Skeletal muscle cell (primary cell): ENCODE results near the gene AKNA.

Experiments
- DNase-seq: peaks from one replicate; pipeline ENCODE4 v3.0.0-alpha.2; 2010; ENCODE audit warnings: low read depth
- H3K4me3 ChIP-seq: 2 replicates; pipeline ENCODE4 v1.5.1; 2011; ENCODE audit warnings: low read depth, mild to moderate bottlenecking, control low read depth, low read length, moderate library complexity

AKNA gene

DNA sequence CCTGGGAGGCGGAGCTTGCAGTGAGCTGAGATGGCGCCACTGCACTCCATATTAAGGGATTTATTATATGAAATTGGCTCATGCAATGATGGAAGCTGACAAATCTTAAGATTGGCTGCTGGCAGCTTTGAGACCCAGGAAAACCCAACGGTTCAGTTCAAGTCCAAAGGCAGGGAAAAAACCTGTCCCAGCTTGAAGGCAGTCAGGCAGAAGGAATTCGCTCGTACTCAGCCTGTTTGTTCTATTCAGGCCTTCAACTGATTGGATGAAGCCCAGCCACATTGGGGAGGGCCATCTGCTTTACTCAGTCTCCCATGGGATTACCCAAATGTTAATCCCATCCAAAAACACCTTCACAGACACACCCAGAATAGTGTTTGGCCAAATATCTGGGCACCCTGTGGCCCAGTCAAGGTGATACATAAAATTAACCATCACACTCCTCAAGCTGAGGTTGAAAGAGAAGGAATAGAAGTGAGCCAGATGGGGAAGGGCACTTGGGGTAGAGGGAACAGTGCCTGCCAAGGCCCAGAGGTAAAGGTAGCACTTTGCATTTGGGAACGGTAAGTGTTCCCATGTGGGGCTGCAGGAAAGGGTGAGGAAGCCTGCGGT lies 73.4 kb downstream of the AKNA start:
- DNase-seq: no peak

DNA sequence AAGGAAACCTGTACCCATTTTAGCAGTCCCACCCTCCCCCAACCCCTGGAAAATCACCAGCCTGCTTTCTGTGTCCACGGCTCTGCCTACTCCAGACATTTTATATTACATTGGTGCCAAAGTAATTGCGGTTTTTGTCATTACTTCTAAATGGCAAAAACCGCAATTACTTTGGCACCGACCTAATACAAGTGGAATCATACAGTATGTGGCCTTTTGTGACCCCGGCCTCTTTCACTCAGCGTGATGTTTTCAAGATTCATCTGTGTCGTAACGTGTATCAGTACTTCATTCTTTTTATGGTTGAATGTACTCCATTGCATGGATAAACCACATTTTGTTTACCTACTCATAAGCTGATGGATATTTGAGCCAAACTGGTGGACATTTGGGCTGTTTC lies 74.6 kb downstream of the AKNA start:
- DNase-seq: no peak
- no peak overlapping the region for H3K4me3 ChIP-seq

More for the DNA sequence above, 73.4 kb downstream of the AKNA start:
- no peak overlapping the region for H3K4me3 ChIP-seq

DNA sequence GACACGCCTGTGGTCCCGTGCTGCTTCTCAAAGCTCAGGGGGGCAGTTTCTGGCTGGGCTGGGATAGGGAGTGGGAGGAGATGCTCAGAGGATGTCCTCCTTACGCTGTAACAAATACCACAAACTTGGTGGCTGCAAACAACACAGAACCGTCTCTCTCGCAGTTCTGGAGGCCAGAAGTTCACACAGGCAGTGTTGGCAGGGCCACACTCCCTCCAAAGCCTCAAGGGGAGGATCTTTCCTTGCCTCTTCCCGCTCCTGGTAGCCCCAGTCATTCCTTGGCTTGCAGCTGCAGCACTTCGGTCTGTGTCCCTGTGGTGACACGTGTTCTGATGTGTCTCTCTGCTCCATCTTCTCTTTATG lies 75.3 kb downstream of the AKNA start:
- DNase-seq: no peak
- H3K4me3 ChIP-seq: no peak overlapping the region

DNA sequence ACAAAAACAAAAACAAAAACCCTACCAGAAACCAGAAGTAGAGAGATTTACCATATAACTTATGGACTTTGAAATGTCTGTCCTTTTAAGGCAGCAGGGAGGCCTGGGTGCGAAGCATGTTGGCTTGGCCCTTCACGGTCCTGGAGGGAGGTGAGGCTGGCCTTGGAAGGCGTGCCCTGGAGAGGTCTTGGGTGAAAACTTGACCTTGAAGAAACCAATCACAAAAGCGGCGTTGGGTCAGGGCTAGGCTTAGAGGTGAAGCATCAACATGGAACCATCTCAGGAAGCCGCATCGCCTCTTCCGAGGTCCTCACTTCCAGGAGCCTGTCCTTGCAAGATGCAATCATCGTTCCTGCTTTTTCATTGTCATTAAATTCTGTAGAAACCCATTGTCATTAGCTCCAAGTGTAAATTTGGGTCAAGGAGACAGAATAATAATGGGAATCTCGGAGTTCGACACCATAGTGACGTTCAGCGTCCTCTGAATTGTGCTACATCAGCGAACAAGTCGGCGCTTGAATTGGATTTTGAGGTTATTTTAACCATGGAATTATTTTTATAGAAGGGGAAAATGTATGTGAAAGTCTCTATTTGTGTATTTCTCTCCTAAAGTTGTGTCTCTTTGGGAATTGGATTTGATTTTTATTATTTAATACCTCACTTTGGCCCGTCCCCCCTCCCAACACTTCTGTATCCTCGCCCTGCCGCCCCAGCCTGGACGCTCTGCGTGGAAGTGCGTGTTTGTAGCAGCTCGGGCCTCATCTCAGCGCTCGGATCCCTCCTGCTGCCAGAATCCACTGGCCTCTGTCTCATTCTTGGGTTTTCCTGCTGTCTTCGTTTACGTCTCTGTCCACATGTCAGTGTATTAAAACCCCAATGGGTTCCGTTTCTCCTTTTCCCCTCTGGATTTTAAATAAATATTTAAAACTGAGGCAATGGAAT lies 75.9 kb downstream of the AKNA start:
- no peak overlapping the region for H3K4me3 ChIP-seq

GRCh38 chr9:114310471-114311450 lies 77.0 kb downstream of the AKNA start:
- H3K4me3 ChIP-seq: no peak overlapping the region
- DNase-seq: no peak

More for the DNA sequence above, 75.9 kb downstream of the AKNA start:
- DNase-seq: no peak

DNA sequence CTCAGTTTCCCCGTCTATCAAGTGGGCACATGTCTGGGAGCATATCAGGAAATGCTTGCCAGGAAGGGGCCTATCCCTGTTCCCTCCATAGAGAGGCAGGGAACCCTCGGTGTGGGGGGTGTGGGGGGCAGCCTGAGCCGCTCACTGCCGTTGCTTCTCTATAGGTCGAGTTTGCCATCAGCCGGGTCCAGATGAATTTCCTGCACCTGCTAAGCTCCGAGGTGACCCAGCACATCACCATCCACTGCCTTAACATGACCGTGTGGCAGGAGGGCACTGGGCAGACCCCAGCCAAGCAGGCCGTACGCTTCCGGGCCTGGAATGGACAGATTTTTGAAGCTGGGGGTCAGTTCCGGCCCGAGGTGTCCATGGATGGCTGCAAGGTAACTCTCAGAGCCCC lies 78.7 kb downstream of the AKNA start:
- no peak overlapping the region for H3K4me3 ChIP-seq
- no peak for DNase-seq

GRCh38 chr9:114308361-114308950 lies 79.3 kb downstream of the AKNA start:
- no peak for DNase-seq

DNA sequence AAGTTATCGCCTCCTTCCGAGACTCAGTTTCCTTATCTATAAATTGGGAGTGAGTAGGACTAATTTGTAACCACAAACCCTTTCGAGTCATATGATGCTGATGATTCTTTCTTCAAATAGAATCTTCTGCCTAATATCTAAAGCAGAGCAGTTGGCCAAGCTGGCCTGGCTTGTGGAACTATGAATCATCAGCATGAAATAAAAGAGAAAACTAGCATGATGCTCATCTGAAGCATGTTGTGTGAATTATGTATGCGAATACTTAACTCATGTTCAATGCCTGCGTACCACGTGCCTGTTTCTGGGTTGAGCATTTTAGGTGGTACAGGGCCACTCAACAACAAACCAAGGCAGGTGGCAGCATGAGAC lies 79.9 kb downstream of the AKNA start:
- H3K4me3 ChIP-seq: no peak overlapping the region
- peak; percentile 10 for DNase-seq

More at GRCh38 chr9:114308361-114308950, 79.3 kb downstream of the AKNA start:
- H3K4me3 ChIP-seq: no peak overlapping the region

DNA sequence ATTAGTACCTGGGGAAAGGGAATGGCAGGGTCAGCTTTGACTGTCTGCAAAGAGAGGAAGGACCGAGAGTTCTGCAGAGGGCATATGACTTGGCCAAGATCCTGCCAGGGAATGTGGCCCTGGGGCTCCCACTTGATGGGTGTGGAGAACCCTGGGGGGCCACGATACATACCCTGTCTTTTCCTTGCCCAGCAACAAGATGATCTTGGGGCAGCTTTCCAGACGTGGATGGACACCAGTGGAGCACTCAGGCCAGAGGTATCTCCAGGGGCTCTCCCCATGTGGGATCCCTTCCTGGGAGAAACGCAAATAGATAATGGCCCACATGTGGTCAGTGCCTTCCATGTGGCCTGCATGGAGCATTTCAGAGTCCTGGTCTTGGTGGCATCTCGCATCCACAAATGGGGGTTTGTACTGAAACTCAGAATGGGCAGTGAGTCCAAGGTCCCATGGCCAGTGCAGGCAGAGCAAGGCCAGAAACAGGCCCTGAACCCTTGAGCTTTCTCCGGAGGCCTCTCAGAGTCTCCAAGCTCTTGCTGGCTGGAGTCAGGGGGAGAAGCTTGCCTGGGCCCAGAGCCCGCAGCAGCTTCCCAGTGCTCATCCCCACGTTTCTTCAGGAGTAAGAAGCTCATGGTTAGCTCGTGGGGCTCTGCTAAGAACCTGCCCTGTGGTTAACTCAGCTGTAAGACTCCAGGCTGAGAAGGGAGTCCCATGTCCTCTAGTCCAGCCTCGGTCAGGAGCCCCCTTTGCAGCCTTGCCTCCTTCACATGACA lies 83.2 kb downstream of the AKNA start:
- no peak for DNase-seq
- no peak overlapping the region for H3K4me3 ChIP-seq

DNA sequence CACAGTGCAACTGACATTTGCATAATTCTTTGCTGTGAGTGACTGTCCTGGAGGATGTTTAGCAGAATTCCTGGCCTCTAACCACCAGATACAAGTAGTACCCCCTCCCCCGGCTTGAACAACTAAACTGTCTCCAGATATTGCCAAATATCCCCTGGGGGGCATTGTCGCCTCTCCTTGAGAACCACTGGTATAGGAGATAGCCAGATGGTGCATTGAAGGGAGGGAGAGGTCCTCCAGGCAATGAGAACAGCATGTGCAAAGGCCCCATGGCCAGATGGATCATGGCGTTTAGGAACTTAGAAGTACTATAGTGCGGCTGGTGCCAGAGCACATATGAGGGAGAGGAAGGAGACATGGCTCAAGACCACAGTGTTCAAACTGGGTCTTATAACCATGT lies 83.8 kb downstream of the AKNA start:
- no peak for DNase-seq
- H3K4me3 ChIP-seq: no peak overlapping the region

GRCh38 chr9:114303571-114303970 lies 84.2 kb downstream of the AKNA start:
- H3K4me3 ChIP-seq: no peak overlapping the region
- no peak for DNase-seq

DNA sequence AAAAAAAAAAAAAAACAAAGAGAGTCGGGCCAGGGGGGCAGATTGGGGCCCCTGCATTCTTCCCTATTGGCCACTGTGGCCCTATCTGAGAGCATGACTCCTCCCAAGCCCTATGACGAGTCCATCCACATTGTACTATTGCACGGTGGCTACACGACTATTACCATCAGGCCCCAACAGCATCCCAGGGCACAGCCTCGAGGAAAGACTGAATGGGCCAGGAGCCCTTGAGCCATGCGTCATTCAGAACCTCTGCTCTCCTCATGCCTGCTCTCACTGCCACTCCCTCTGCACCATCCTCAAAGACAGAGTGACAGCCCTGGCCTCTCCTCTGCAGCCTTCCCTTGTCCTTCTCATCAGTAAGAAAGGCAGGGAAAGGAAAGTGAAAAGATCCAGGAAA lies 85.1 kb downstream of the AKNA start:
- DNase-seq: no peak
- H3K4me3 ChIP-seq: no peak overlapping the region

DNA sequence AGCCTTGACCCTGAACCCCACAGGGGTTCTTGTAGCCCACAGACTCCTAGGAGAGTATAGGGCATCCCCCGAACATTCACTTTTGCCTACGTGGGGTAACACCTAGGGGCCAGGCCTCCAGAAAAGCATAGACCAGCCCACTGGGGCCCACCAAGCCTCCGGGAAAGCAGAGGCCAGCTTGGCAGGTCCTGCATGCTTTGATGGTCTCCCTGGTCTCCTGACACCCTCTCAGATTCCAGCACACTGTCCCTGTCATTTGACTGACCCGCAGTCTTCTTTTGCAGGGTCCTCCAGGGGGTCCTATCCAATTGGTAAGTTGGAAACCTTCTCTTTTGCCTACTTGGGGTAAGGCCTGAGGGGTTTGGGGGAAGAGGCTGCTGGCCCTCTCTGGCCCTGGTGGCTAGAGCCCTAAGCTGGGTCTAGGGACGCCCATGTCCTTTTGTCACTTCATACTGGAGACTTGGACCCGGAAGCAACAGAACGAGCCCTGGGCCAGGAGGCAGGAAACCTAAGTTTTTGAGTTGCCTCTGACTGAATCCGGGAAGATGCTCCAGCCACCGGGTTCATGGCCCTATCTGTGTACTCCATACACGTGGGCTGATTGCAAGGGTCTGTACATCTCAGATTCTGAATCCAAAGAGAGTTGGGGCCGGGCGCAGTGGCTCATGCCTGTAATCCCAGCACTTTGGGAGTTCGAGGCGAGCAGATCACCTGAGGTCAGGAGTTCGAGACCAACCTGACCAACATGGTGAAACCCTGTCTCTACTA lies 85.8 kb downstream of the AKNA start:
- DNase-seq: no peak
- H3K4me3 ChIP-seq: no peak overlapping the region

GRCh38 chr9:114300846-114301797 lies 86.7 kb downstream of the AKNA start:
- no peak for DNase-seq
- H3K4me3 ChIP-seq: no peak overlapping the region

GRCh38 chr9:114300153-114300845 lies 87.5 kb downstream of the AKNA start:
- H3K4me3 ChIP-seq: no peak overlapping the region
- no peak for DNase-seq
